Measurements from ENCODE around the gene ERICH6.

ERICH6 gene

DNA sequence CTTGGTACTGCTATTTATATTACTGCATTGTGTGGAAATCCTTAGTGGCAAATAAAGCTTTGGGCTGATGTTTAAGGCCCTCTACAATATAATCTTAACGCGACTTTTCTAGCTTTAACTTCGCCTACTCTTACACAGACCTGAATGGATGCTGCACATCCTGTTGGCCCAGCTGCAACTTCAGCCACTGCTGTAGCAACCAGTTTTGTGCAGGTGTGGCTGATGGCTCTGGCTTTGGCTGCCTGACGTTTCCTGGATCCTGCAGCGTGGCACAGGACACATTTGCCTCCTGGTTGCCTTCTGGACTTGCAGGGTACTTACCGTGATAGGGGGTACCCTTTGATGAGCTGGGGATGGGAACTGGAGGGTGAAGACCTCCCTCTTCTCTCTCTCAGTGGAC, 20.2 kb upstream of the ERICH6 start:
- Histone ChIP-seq H3K14ac (ENCODE audit: low read length in 2 of 2) (no peak overlapping the region), H2BK120ac (ENCODE audit: low read depth, low read length) (no peak overlapping the region), H3K27ac (ENCODE audit: low read length, poor library complexity, severe bottlenecking) (no peak overlapping the region), H3K18ac (ENCODE audit: low read depth in 1 of 2, low read length in 2 of 2) (no peak overlapping the region), H3K4me2 (ENCODE audit: low read length, poor library complexity, severe bottlenecking) (no peak overlapping the region), H2BK5ac (ENCODE audit: low read depth, low read length, poor library complexity, severe bottlenecking) (no peak overlapping the region), H3K9ac (ENCODE audit: low read length) (no peak overlapping the region), H2BK15ac (ENCODE audit: low read depth, poor library complexity, severe bottlenecking) (no peak overlapping the region), H4K91ac (ENCODE audit: low read length) (no peak overlapping the region), H3K23ac (ENCODE audit: low read length in 2 of 2) (peak overlapping the region in 1 of 2 experiments; percentile 65), H3K36me3 (ENCODE audit: control insufficient read depth in 1 of 2, insufficient read depth in 2 of 2, low read depth in 1 of 2, low read length in 2 of 2) (no peaks in the 10 kb centered on the region), H3K27me3 (ENCODE audit: control insufficient read depth in 1 of 2, insufficient read depth in 1 of 2, low read length in 2 of 2) (no peaks in the 10 kb centered on the region), H3K4me3 (ENCODE audit: insufficient read depth in 1 of 2, low read depth in 1 of 2, low read length in 2 of 2) (no peak overlapping the region), H2AFZ (ENCODE audit: low read depth, low read length) (no peak overlapping the region), H2BK12ac (ENCODE audit: low read length in 2 of 2) (peak overlapping the region in 1 of 2 experiments; percentile 56), H4K8ac (ENCODE audit: low read length) (no peak overlapping the region), H2AK5ac (ENCODE audit: low read length, severe bottlenecking) (no peak overlapping the region), H3K4me1 (ENCODE audit: control insufficient read depth, insufficient read depth, low read depth, low read length) (peaks cover 1% of the 10 kb centered on the region), H3K9me3 (ENCODE audit: control insufficient read depth, low read length) (no peaks in the 10 kb centered on the region), H3K4ac (ENCODE audit: low read depth in 1 of 2, low read length in 2 of 2) (no peak overlapping the region), H3K79me1 (replicated peaks; ENCODE audit: low read length, poor library complexity, severe bottlenecking) (no peaks in the 10 kb centered on the region)
- WGBS, result 94% methylated on average over 5 of the region's 6 CpGs
- no peak for DNase-seq

DNA sequence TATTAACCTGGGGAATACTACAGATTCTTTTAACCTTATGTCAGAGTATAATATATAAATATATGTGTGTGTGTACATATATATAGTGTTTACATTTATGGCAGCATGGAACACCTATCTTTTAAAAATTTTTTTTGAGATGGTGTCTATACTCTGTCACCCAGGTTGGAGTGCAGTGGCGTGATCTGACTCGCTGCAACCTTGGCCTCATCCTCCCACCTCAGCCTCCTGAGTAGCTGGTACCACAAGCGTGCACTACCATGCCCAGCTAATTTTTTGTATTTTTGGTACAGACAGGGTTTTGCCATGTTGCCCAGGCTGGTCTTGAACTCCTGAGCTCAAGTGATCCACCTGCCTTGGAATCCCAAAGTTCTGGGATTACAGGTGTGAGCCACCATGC, 18.5 kb upstream of the ERICH6 start:
- H2AK5ac ChIP-seq (ENCODE audit: low read length, severe bottlenecking), result no peak overlapping the region
- H2BK15ac ChIP-seq (ENCODE audit: low read depth, poor library complexity, severe bottlenecking), result no peak overlapping the region
- H2BK120ac ChIP-seq (ENCODE audit: low read depth, low read length), result no peak overlapping the region
- H2AFZ ChIP-seq (ENCODE audit: low read depth, low read length), result no peak overlapping the region
- DNase-seq, result no peak
- H3K27me3 ChIP-seq (ENCODE audit: control insufficient read depth in 1 of 2, insufficient read depth in 1 of 2, low read length in 2 of 2), result no peaks in the 10 kb centered on the region
- no peak overlapping the region for H2BK12ac ChIP-seq (ENCODE audit: low read length in 2 of 2)
- no peak overlapping the region for H3K9ac ChIP-seq (ENCODE audit: low read length)
- WGBS, result 87% methylated on average over 3 of the region's 3 CpGs
- H3K18ac ChIP-seq (ENCODE audit: low read depth in 1 of 2, low read length in 2 of 2), result no peak overlapping the region
- no peak overlapping the region for H3K4me2 ChIP-seq (ENCODE audit: low read length, poor library complexity, severe bottlenecking)
- no peaks in the 10 kb centered on the region for H3K9me3 ChIP-seq (ENCODE audit: control insufficient read depth, low read length)
- H3K4me3 ChIP-seq (ENCODE audit: insufficient read depth in 1 of 2, low read depth in 1 of 2, low read length in 2 of 2), result no peak overlapping the region
- no peaks in the 10 kb centered on the region for H3K36me3 ChIP-seq (ENCODE audit: control insufficient read depth in 1 of 2, insufficient read depth in 2 of 2, low read depth in 1 of 2, low read length in 2 of 2)
- H3K4ac ChIP-seq (ENCODE audit: low read depth in 1 of 2, low read length in 2 of 2), result no peak overlapping the region
- peaks cover 1% of the 10 kb centered on the region for H3K4me1 ChIP-seq (ENCODE audit: control insufficient read depth, insufficient read depth, low read depth, low read length)
- H2BK5ac ChIP-seq (ENCODE audit: low read depth, low read length, poor library complexity, severe bottlenecking), result no peak overlapping the region
- no peak overlapping the region for H3K23ac ChIP-seq (ENCODE audit: low read length in 2 of 2)
- H4K8ac ChIP-seq (ENCODE audit: low read length), result no peak overlapping the region
- H4K91ac ChIP-seq (ENCODE audit: low read length), result no peak overlapping the region
- H3K79me1 ChIP-seq (replicated peaks; ENCODE audit: low read length, poor library complexity, severe bottlenecking), result no peaks in the 10 kb centered on the region
- no peak overlapping the region for H3K27ac ChIP-seq (ENCODE audit: low read length, poor library complexity, severe bottlenecking)
- no peak overlapping the region for H3K14ac ChIP-seq (ENCODE audit: low read length in 2 of 2)

DNA sequence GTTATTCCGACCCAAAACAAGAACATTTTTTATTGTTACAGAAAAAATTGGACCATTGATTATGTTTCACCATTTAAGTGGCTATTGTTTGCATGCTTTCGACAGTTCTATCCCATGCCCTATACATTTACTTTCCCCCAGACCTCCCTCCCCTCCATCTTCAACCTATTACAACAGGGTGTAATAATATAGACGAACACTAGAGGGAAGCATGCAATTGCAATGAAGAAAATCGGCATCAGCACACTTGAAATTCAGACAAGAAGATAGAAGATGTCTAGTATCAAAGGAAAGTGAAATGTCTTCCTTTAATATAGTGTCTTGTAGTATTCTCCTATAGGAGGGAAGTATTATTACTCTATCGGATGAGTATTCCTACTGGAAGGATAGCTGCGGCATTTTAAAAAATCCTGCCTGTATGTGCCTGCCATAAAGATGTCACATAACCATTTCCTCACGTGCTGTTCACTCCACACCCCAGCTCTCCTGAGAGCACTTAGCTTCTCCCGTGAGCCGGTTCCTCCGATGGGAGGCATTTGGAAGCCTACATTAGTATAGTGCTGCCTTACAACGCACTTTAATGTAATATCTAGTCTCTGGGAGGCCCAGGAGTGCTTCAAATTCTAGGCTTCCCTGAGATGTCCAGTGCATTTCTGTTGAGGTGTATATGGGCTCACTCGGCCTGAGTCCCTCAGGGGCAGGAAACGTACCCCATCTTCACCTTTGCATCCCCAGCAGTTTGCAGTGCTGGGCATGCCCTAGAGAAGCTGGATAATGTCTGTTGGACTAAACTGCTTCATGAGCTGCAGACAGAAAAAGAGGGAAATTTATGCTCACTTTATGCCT, 17.8 kb upstream of the ERICH6 start:
- Histone ChIP-seq H3K4me1 (ENCODE audit: control insufficient read depth, insufficient read depth, low read depth, low read length) (peaks cover 1% of the 10 kb centered on the region), H4K91ac (ENCODE audit: low read length) (no peak overlapping the region), H3K4me2 (ENCODE audit: low read length, poor library complexity, severe bottlenecking) (no peak overlapping the region), H2BK15ac (ENCODE audit: low read depth, poor library complexity, severe bottlenecking) (no peak overlapping the region), H3K27me3 (ENCODE audit: control insufficient read depth in 1 of 2, insufficient read depth in 1 of 2, low read length in 2 of 2) (no peaks in the 10 kb centered on the region), H3K4ac (ENCODE audit: low read depth in 1 of 2, low read length in 2 of 2) (no peak overlapping the region), H4K8ac (ENCODE audit: low read length) (no peak overlapping the region), H2AK5ac (ENCODE audit: low read length, severe bottlenecking) (no peak overlapping the region), H3K36me3 (ENCODE audit: control insufficient read depth in 1 of 2, insufficient read depth in 2 of 2, low read depth in 1 of 2, low read length in 2 of 2) (no peaks in the 10 kb centered on the region), H2BK5ac (ENCODE audit: low read depth, low read length, poor library complexity, severe bottlenecking) (no peak overlapping the region), H2AFZ (ENCODE audit: low read depth, low read length) (peak overlapping the region; percentile 43), H3K79me1 (replicated peaks; ENCODE audit: low read length, poor library complexity, severe bottlenecking) (no peaks in the 10 kb centered on the region), H2BK120ac (ENCODE audit: low read depth, low read length) (no peak overlapping the region), H3K4me3 (ENCODE audit: insufficient read depth in 1 of 2, low read depth in 1 of 2, low read length in 2 of 2) (peak overlapping the region in 1 of 2 experiments; percentile 22), H3K18ac (ENCODE audit: low read depth in 1 of 2, low read length in 2 of 2) (no peak overlapping the region), H3K9ac (ENCODE audit: low read length) (peak overlapping the region; percentile 35), H3K23ac (ENCODE audit: low read length in 2 of 2) (no peak overlapping the region), H2BK12ac (ENCODE audit: low read length in 2 of 2) (no peak overlapping the region), H3K27ac (ENCODE audit: low read length, poor library complexity, severe bottlenecking) (no peak overlapping the region), H3K14ac (ENCODE audit: low read length in 2 of 2) (no peak overlapping the region), H3K9me3 (ENCODE audit: control insufficient read depth, low read length) (no peaks in the 10 kb centered on the region)
- DNase-seq, result peak; percentile 72
- 34% methylated on average over 10 of the region's 13 CpGs for WGBS

DNA sequence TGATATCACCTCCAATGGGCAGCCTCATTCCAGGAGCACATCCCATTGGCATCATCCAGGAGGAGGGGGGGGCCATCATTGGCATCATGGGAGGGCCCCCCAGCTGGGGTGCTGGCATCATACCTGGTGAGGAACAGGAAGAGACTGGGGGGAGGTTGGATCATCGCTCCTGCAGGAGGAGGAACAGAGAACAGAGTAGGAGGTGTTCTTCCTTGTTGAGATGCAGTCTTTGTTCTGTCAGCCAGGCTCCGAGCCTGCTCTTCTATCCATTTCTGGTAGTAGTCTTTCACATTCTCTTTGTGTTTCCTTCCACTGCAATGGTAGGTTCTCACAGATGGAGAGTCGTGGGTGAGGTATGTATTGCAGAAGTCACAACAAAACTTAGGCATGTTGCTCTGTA, 16.7 kb upstream of the ERICH6 start:
- Histone ChIP-seq H3K9me3 (ENCODE audit: control insufficient read depth, low read length) (no peaks in the 10 kb centered on the region), H2AK5ac (ENCODE audit: low read length, severe bottlenecking) (no peak overlapping the region), H3K14ac (ENCODE audit: low read length in 2 of 2) (no peak overlapping the region), H3K27ac (ENCODE audit: low read length, poor library complexity, severe bottlenecking) (no peak overlapping the region), H3K36me3 (ENCODE audit: control insufficient read depth in 1 of 2, insufficient read depth in 2 of 2, low read depth in 1 of 2, low read length in 2 of 2) (no peaks in the 10 kb centered on the region), H3K4me3 (ENCODE audit: insufficient read depth in 1 of 2, low read depth in 1 of 2, low read length in 2 of 2) (no peak overlapping the region), H2BK5ac (ENCODE audit: low read depth, low read length, poor library complexity, severe bottlenecking) (no peak overlapping the region), H3K27me3 (ENCODE audit: control insufficient read depth in 1 of 2, insufficient read depth in 1 of 2, low read length in 2 of 2) (no peaks in the 10 kb centered on the region), H3K4ac (ENCODE audit: low read depth in 1 of 2, low read length in 2 of 2) (no peak overlapping the region), H3K4me2 (ENCODE audit: low read length, poor library complexity, severe bottlenecking) (no peak overlapping the region), H3K23ac (ENCODE audit: low read length in 2 of 2) (no peak overlapping the region), H2AFZ (ENCODE audit: low read depth, low read length) (no peak overlapping the region), H2BK15ac (ENCODE audit: low read depth, poor library complexity, severe bottlenecking) (no peak overlapping the region), H2BK12ac (ENCODE audit: low read length in 2 of 2) (no peak overlapping the region), H3K4me1 (ENCODE audit: control insufficient read depth, insufficient read depth, low read depth, low read length) (peaks cover 1% of the 10 kb centered on the region), H3K79me1 (replicated peaks; ENCODE audit: low read length, poor library complexity, severe bottlenecking) (no peaks in the 10 kb centered on the region), H2BK120ac (ENCODE audit: low read depth, low read length) (no peak overlapping the region), H3K18ac (ENCODE audit: low read depth in 1 of 2, low read length in 2 of 2) (no peak overlapping the region), H4K91ac (ENCODE audit: low read length) (no peak overlapping the region), H3K9ac (ENCODE audit: low read length) (no peak overlapping the region), H4K8ac (ENCODE audit: low read length) (no peak overlapping the region)
- 63% methylated on average over 3 of the region's 3 CpGs for WGBS
- DNase-seq, result no peak
